ENCODE measurements around the gene ALDH5A1.
A peak's percentile ranks its signal among the peaks of the same experiment; 100 is the strongest.

Gene ALDH5A1

DNA sequence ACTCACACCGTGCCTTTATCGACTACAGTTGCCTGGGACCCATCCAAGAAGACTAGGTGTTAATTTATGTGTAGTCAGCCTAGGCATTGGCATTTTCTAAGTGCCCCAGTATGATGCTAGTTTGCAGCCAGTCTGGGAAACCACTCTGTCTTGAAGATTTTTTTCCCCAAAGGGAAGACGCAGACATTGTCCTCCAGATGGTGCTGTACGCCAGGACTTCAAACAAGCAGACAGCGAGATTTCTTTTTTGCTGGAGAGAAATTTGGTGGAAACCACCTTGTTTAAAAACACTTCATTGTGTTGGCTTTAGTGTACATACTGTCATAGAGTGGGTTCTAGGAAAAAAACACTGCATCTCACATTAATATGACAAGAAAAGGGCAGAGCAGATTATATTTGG, 30.0 kb downstream of the ALDH5A1 start:
- peak; percentile 87 for DNase-seq (ENCODE audit: low spot score)

DNA sequence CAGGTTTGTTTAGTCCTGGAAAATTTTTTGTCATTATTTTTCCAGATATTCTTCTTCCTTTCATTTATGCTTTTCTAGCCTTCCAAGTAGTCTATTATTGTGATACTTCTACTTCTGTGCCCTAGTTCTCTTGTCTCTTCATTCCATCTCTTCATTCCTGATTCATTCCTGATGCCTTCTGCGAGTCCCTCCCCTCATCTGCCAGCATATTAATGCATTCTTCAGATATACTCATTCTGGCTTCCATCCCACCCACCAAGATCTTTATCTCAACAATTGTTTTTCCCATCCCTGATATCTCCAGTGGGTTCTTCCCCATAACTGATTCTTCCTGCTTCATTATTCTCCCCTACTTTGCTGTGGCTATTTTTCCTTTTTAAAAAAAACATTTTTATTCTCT, 35.2 kb downstream of the ALDH5A1 start:
- DNase-seq (ENCODE audit: low spot score): no peak

DNA sequence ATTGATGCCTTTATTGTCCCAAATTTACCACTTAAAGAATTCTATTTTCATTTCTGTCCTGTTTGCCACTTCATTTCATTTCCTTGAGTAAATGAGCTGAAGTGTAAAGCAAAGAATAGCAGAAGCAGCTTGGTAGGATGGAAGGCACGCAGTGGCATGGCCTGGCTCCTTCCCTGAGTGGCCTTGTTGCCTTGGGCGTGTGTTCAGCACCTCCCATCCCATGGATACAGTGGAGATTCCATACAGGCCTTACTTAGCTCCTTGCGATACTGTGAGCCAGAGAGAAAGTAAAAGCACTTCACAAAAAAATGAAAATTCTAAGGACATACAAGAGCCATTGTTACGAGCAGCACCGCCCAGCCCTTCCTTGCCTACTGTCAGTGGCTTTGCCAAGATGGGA, 39.6 kb downstream of the ALDH5A1 start:
- no peak for DNase-seq (ENCODE audit: low spot score)

DNA sequence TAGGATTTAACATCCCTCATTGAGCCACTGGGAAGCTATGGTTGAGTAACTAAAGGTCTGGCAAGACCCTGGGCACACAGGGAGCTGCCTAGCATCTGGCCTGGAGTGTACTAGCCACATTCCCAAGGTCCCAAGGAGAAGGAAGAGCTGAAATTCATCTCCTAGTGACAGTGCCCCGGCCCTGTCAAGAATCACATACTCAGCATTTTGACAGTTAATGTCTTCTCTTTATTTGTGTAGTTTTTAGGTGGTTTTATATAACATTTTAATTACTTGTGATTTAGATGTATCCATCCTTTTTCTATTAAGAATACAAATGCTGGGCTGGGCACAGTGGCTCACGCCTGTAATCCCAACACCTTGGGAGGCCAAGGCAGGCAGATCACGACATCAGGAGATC, 40.4 kb downstream of the ALDH5A1 start:
- no peak for DNase-seq (ENCODE audit: low spot score)

DNA sequence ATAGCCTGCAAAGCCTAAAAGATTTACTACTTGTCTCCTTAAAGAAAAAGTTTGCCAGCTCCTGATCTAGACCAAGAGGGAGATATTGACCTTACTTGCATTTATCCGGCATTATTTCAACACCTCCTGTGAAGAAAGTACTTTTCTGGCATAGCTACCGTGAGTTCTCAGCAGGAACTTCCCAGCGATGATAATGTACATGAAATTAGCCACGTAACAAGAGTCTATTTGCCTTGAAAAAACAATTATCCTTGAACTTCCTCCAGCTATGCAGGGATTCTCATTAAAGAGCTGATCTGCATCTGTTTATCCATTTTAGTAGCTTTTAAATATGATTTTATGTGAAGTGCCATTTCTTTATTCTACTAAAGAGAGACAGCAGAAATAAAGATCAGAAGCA, 41.7 kb downstream of the ALDH5A1 start:
- DNase-seq (ENCODE audit: low spot score): no peak

DNA sequence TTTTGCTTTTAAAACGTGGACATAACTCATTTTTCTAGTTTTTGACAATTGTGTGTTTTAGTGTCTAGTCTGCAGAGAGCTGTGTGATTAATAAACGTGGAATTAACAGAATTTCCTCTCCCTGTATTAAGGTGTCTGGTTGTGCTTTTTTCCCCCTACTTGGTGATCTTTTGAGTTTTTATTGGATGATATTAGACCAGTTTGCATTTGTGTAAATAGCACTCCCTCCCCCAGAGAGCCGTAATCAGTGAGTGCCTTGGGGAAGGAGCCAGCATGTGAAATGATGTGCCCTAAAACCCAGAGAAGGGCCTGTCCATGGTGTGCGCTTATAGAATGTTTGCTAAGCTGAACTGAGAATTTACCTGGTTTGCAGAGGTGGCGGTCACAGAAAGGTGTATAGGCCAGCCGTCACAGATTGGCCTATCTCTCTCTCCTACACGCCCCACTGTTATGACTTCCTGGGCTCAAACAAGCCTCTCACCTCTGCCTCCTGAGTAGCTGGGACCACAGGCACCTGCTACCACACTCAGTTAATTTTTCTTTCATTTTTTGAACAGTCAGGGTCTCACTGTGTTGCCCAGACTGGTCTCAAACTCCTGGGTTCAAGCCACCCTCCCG, 42.4 kb downstream of the ALDH5A1 start:
- DNase-seq (ENCODE audit: low spot score): no peak

DNA sequence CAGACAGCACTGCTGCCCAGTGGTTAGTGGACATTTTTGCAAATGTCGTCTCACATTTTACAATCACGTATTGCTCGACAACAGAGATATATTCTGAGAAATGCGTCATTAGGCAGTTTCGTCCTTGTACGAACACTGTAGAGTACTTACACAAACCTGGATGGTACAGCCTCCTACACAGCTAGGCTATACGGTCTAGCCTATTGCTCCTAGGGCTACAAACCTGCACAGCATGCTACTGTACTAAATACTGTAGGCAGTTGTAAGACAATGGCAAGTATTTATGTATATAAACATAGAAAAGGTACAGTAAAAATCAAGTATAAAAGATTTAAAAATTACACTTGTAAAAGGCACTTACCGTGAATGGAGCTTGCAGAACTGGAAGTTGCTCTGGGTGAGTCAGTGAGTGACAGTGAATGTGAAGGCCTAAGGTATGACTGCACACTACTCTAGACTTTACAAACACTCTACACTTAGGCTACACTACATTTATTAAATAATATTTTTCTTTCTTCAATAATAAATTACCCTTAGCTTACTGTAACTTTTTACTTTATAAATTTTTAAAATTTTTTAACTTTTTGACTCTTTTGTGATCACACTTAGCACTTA, 43.1 kb downstream of the ALDH5A1 start:
- no peak for DNase-seq (ENCODE audit: low spot score)

DNA sequence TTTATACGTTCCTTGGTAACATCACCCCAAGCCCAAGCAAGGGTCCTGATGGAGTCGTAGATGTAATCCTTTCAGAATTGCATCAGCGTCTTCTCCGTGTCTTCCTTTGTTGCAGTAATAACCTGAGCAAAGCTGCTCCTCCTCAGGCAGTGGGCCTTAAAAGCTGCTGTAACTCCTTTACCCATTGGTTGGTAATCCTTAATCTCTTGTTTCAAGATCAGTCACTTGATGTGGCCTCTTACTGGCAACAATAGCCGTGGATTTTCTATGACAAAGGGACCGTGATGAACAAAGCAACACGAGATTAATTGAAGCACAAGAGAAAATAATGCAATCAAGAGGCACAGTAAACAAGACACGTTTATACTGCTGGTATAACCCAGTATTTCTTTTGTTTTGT, 44.6 kb downstream of the ALDH5A1 start:
- DNase-seq (ENCODE audit: low spot score): no peak

DNA sequence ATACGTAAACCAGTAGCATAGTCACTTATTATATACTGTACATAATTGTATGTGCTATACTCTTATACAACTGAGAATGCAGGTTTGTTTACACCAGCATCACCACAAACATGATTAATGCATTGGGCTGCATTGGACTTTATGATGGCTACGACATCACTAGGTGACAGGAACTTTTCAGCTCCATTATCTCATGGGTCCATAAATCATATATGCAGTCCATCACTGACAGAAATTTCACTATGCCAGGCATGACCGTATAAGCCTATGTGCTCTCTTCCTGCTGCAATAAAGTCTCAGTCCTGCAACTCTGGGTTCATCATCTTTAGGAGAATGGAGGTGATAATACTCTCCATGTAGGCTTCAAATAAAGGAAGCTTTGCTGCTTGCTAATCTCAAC, 45.4 kb downstream of the ALDH5A1 start:
- no peak for DNase-seq (ENCODE audit: low spot score)

DNA sequence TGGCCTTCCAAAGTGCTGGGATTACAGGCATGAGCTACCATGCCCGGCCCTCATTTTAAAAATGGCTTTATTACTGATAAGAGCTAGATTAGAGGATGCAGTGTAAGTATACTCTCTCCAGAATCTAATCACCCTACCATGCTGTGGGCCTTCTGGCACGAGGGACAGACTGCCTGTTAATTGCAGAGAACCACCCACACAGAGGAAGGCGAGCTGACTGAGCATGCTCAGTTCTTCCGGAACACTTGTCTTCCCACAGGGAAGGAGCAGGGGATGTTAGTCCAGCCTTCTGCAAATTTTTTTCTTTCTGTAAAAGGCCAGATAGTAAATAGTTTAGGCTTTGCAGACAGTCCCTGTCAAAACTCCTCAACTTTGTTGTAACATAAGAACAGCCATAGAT, 48.9 kb downstream of the ALDH5A1 start:
- DNase-seq (ENCODE audit: low spot score): no peak

DNA sequence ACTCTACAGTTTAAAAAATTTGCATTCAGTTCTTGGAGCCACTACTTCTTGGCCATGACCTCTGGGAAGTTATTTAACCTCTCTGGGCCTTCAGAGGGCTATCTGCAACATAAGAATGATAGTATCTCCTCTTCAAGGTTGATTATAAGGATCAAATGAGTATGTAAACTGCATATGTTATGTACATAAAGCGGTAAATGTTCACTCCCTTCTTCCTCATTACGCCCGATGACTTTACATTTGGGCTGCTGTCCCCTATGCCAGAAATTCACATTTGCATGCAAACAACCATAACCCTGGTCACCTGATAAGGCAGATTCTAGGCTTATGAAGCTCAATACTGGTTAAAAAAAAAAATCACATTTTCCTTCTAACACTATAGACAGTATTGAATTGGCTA, 50.4 kb downstream of the ALDH5A1 start:
- DNase-seq (ENCODE audit: low spot score): no peak

DNA sequence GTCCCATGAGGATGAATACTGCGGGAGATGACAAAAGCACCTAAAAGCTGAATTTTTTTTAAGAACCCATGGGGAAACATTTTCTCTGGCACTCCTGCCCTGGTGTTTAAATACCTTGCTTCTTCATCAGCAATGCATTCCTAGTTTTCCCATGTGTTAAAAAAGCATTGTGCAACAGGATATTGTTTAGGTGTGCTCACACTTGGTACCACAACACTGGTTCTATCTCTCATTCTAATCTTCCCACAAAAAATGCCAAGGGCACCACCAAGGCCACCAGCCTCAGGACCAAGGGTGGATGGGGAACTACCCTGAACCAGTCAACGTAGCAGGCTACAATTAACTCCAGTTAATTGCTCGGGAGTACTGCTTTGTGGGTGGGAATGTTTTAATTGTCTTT, 50.9 kb downstream of the ALDH5A1 start:
- no peak for DNase-seq (ENCODE audit: low spot score)

DNA sequence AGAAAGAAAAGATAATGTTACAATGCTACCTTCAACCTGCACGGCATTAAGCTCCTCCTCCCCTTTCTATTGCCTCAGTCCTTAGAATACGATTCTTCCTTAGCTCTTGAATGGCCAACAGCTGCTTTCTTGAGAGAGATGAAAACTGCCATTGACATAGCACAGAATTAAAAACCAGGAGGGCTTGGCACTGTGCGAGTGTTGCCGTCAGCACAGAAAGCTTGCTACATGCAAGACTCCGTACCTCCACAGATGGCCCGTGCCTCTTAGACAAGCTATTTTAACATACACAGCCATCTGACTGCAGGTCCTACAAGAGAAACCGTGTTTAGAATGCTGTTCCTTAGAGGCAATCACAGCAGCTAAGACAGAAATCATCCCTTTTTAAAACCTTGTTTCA, 51.7 kb downstream of the ALDH5A1 start:
- no peak for DNase-seq (ENCODE audit: low spot score)

DNA sequence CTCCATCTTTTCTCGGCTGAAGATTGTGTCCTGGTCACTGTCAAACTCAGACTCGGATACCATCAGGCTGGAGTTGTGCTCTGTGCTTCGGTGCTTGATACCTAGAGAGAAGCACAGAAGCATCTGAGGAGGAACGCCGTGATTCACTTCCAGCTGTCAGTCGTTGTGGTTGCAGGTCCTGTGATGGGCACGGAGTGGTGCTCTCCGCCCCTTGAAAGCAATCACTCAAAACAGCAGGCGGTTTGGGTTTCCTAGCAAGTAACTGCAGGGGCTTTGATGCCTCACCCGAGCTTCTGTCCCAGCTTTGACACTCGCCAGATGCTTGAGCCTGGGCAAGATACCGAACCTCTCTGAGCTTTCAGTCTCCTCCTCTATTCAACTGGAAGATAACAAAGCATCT, 52.5 kb downstream of the ALDH5A1 start:
- peak; percentile 54 for DNase-seq (ENCODE audit: low spot score)

DNA sequence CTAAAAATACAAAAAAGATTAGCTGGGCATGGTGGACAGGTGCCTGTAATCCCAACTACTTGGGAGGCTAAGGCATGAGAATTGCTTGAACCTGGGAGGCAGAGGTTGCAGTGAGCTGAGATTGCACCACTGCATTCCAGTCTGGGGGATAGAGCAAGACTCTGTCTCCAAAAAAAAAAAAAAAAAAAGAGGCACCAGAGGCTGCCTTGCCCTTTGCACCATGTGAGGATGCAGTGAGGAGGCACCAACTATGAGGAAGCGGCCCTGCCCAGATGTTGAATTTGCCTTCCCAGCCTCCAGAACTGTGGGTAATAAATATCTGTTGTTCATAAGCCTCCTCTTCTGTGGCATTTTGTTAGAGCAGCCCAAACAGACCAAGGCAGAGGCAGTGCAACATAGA, 54.4 kb downstream of the ALDH5A1 start:
- no peak for DNase-seq (ENCODE audit: low spot score)

DNA sequence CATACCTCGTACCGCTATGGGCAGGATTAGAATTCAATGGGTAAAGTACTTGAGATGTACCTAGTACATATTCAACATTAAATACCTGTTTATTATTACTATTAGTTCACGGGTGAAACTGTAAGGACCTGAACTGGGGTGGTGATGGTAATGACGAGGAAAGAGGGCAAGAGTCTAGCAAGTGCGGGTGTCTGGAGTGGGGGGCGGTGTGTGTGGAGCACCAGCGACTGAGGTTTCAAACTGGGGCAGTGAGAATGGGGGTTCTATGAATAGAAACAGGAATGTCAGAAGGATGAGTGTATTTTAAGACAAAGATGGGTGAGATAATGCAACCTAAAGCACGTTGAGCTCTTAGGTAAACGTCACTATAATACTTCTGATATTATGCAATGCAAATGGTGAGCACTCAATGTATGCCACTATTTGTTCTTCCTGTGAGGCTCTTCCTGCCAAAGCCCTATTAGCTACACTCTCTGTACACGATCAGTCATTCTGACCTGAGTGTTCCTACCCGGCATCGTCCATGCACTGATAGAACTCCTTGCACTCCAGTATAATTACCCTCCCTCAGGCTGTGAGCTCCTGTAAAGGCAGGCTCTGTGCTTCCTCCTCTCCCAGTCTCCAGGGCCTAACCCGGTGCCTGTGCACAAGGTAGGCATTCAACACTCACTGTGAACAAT, 55.0 kb downstream of the ALDH5A1 start:
- no peak for DNase-seq (ENCODE audit: low spot score)

DNA sequence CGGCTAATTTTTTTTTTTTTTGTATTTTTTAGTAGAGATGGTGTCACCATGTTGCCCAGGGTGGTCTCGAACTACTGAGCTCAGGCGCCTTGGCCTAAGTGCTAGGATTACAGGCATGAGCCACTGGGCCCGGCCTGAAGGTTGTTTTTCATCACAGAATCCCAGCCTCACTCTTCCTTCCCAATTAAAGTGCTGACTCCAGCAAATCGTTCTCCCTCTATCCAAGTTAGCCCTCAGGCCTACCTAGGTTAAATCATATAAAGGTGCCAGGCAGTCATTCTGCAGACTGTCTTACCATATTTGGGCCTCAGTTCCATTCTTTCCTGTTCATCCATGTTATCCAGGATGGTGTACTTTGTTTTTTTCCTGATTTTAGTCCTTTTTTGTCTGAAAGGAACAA, 56.4 kb downstream of the ALDH5A1 start:
- DNase-seq (ENCODE audit: low spot score): no peak

DNA sequence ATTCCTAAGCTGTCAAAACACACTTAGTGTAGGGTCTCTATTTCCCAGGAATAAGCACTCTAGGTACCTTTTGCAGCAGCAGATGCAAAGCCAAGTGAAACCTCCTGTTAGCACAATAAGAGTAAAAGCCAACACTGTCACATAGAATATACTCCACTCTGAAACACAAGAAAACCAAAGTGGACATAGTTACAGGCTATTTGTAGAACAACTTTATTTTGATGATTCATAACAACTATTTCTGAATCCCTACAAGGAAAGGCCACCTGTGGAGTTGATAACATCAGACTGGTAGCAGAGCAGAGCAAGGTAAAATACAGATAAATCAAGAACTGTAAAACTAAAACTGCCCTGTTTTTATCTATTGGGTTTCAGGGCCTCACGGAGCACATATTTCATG, 59.7 kb downstream of the ALDH5A1 start:
- DNase-seq (ENCODE audit: low spot score): no peak

DNA sequence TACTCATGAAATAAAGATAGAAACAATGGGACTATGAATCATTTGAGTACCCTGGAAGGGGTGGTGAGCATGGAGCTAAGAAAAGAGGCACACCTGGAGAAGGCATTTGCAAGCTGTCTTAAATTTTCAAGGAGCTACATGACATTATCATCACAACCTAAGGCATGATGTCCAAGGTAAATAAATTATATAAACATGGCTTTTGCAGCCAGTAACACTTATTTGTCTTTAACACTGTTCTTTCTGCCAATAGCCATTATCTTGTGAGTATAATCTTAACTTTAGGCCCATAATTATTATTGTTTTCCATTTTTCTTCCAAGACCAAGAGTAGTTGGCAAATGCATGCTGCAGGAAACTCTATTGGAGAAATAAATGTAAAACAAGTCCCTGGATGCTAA, 63.7 kb downstream of the ALDH5A1 start:
- no peak for DNase-seq (ENCODE audit: low spot score)

DNA sequence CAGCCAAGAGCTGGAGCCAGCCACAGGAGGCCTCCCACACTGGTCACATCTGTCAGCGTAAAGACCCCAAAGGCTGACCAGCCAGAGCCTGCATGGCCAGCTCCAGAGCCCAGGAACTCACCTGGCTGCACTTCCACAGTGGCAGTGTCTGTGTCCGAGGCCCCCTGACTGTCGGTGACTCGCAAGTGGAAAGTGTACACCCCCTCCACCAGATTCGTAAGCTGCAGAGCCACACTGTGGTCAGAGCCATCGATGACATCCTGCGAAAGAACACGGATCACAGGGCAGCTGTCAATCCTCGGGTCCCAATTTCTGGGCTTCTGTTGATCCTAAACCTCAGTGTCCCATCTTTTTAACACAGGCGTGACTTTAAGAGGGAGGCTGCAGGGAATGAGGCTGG, 69.3 kb downstream of the ALDH5A1 start:
- no peak for DNase-seq (ENCODE audit: low spot score)

DNA sequence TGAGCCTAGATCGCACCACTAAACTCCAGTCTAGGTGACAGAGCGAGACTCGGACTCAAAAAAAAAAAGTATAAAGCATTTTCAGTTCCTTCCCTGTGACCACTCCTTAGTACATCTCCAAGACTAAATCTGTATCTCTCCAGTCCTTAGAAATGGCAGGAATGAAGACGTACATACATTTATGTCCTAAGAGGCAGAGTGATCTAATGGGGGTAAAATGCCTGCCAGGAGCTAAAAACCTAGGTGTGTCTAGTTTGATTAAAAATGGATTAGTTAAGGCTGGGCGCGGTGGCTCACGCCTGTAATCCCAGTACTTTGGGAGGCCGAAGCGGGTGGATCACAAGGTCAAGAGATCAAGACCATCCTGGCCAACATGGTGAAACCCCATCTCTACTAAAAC, 70.4 kb downstream of the ALDH5A1 start:
- DNase-seq (ENCODE audit: low spot score): no peak

DNA sequence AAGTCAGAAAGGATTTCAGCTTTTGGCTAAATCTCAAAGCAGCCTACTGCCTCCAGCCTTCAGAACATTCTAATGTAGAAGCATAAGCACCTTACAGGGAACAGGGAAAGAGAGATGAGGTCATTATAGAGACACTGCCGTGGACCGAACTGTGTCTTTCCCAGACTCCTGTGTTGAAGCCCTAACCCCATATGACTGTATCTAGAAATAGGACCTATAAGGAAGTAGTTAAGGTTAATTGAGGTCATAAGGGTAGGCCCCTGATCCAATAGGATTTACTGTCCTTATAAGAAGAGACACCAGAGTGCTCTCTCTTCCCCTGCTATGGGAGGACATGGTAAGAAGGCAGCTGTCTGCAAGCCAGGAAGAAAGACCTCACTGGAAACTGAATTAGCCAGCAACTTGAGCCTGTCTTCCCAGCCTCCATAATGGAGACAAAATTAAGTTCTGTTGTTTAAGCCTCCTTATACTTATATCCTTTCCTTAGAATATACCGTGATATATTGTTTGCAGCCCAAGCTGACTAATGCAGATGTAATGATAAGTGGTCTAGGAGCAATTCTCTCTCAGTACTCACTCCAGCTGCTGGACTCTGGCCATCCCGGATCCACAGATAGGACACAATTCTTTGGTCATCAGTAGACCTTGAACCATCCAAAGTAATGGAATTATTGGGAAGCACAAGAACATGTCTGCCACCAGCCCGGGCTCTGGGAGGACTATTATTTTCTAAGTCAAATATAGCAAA, 71.4 kb downstream of the ALDH5A1 start:
- DNase-seq (ENCODE audit: low spot score): no peak

DNA sequence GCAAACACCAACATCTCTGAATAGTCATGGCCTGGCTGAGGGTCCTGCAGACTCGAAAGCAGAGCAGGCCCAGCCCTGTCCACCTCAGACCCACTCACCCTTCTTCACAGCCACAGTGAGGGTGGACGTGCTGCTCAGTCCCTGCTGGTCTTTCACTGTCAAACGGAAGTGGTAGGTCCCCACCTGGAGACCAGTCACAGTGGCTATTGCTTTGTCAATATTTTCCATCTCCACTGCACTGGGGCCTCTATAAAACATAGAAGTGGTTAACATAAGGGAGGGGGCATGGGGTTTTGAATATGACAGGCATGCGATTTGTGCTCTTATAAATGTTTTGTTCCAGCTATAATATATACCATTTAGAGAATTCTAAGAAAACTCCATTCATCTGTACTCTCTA, 73.9 kb downstream of the ALDH5A1 start:
- DNase-seq (ENCODE audit: low spot score): no peak

Measured in NAMALWA (cell line).